KMS-11 (cell line): ENCODE results near the gene FAM13B.
A peak's percentile ranks its signal among the peaks of the same experiment; 100 is the strongest.

Experiments used
- H2AFZ ChIP-seq: fragments of 200-600 bp; sonication (generic); 2 replicates; pipeline ENCODE4 v1.6.1; 2016; ENCODE audit warnings: antibody characterized with exemption, mixed run types, low read depth
- H3K27ac ChIP-seq: fragments of 200-600 bp; sonication (generic); 2 replicates; pipeline ENCODE4 v1.6.1; 2016; ENCODE audit warnings: mild to moderate bottlenecking, mixed run types
- H3K27me3 ChIP-seq: fragments of 200-600 bp; sonication (generic); 2 replicates; pipeline ENCODE4 v1.6.1; 2017; ENCODE audit warnings: mild to moderate bottlenecking, low read depth, mixed run types, moderate library complexity; ENCODE audit not compliant: insufficient read depth
- H3K36me3 ChIP-seq: fragments of 200-600 bp; sonication (generic); 2 replicates; pipeline ENCODE4 v1.6.1; 2017; ENCODE audit warnings: mild to moderate bottlenecking, mixed run types; ENCODE audit not compliant: insufficient read depth
- H3K4me1 ChIP-seq: fragments of 200-600 bp; sonication (generic); 2 replicates; pipeline ENCODE4 v1.6.1; 2016; ENCODE audit warnings: mild to moderate bottlenecking, low read depth, mixed run types; ENCODE audit not compliant: poor library complexity, severe bottlenecking
- H3K4me2 ChIP-seq: fragments of 200-600 bp; sonication (generic); 2 replicates; pipeline ENCODE4 v1.7.0; 2016; ENCODE audit warnings: mild to moderate bottlenecking, mixed run types
- H3K4me3 ChIP-seq: fragments of 200-600 bp; sonication (generic); IDR thresholded peaks from 2 replicates; pipeline ENCODE4 v1.6.1; 2017; ENCODE audit warnings: low read depth, low read length, mixed read lengths; ENCODE audit not compliant: insufficient read depth
- H3K79me2 ChIP-seq: fragments of 200-600 bp; sonication (generic); 2 replicates; pipeline ENCODE4 v1.6.1; 2016; ENCODE audit warnings: low read depth, mixed run types; ENCODE audit not compliant: insufficient read depth
- H3K9ac ChIP-seq: fragments of 200-600 bp; sonication (generic); 2 replicates; pipeline ENCODE4 v1.6.1; 2016; ENCODE audit warnings: mild to moderate bottlenecking, mixed run types
- H4K20me1 ChIP-seq: fragments of 200-600 bp; sonication (generic); 2 replicates; pipeline ENCODE4 v1.6.1; 2016; ENCODE audit warnings: mild to moderate bottlenecking, mixed run types; ENCODE audit not compliant: insufficient read depth
- TF ChIP-seq, protein P1 (sequence below): fragments of 200-600 bp; sonication (generic); conservative IDR thresholded peaks from 2 replicates; pipeline ENCODE4 v1.6.1; 2017; ENCODE audit warnings: low read depth, mild to moderate bottlenecking, antibody characterized with exemption, low read length, moderate library complexity, mixed read lengths

The FAM13B gene

GRCh38 chr5:138015916-138016315, 17.0 kb downstream of the FAM13B start:
- Histone ChIP-seq H3K36me3 (no peaks in the 10 kb centered on the region), H3K27ac (no peak overlapping the region), H3K79me2 (no peaks in the 10 kb centered on the region), H3K4me3 (no peak overlapping the region), H3K9ac (no peak overlapping the region), H3K4me1 (peaks cover 16% of the 10 kb centered on the region), H3K27me3 (no peaks in the 10 kb centered on the region), H3K4me2 (no peak overlapping the region), H2AFZ (no peak overlapping the region), H4K20me1 (no peaks in the 10 kb centered on the region)
- TF ChIP-seq, protein P1, sequence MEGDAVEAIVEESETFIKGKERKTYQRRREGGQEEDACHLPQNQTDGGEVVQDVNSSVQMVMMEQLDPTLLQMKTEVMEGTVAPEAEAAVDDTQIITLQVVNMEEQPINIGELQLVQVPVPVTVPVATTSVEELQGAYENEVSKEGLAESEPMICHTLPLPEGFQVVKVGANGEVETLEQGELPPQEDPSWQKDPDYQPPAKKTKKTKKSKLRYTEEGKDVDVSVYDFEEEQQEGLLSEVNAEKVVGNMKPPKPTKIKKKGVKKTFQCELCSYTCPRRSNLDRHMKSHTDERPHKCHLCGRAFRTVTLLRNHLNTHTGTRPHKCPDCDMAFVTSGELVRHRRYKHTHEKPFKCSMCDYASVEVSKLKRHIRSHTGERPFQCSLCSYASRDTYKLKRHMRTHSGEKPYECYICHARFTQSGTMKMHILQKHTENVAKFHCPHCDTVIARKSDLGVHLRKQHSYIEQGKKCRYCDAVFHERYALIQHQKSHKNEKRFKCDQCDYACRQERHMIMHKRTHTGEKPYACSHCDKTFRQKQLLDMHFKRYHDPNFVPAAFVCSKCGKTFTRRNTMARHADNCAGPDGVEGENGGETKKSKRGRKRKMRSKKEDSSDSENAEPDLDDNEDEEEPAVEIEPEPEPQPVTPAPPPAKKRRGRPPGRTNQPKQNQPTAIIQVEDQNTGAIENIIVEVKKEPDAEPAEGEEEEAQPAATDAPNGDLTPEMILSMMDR: no peak

DNA sequence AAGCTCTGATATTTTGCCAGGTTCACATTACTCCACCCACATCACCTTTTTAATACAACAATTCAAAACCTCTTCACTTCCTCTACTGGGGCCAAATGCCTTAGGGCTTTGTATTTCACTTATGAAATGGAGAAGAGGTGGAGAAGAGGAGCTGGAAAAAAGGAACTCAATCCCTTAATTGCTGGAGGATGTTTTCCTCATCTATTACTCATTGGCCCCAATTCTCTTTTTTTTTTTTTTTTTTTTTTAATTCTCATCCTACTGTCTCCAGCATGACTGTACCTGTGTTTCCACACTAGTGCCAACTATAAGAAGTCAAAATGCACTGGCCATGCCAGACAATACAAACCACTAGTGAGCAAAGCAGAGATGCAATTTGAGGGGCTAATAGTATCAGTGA, 20.9 kb downstream of the FAM13B start:
- Histone ChIP-seq H3K79me2 (no peaks in the 10 kb centered on the region), H3K36me3 (no peaks in the 10 kb centered on the region)
- TF ChIP-seq, protein P1: no peak

GRCh38 chr5:138000102-138000723, 32.7 kb downstream of the FAM13B start:
- no peak overlapping the region for H3K4me2 ChIP-seq
- no peaks in the 10 kb centered on the region for H3K27me3 ChIP-seq
- peaks cover 36% of the 10 kb centered on the region for H3K4me1 ChIP-seq
- TF ChIP-seq, protein P1: no peak
- H3K4me3 ChIP-seq: no peak overlapping the region
- no peak overlapping the region for H3K27ac ChIP-seq
- H2AFZ ChIP-seq: no peak overlapping the region
- no peaks in the 10 kb centered on the region for H4K20me1 ChIP-seq
- H3K9ac ChIP-seq: no peak overlapping the region
- no peaks in the 10 kb centered on the region for H3K79me2 ChIP-seq
- no peaks in the 10 kb centered on the region for H3K36me3 ChIP-seq

More for the DNA sequence above, 20.9 kb downstream of the FAM13B start:
- Histone ChIP-seq H3K27me3 (no peaks in the 10 kb centered on the region), H3K9ac (no peak overlapping the region), H3K4me1 (peaks cover 16% of the 10 kb centered on the region), H4K20me1 (no peaks in the 10 kb centered on the region), H3K27ac (no peak overlapping the region), H3K4me3 (no peak overlapping the region), H3K4me2 (no peak overlapping the region), H2AFZ (no peak overlapping the region)

GRCh38 chr5:137997726-137998213, 35.1 kb downstream of the FAM13B start:
- no peaks in the 10 kb centered on the region for H4K20me1 ChIP-seq
- no peak overlapping the region for H3K9ac ChIP-seq
- peak overlapping the region; percentile 31 for H3K4me2 ChIP-seq
- H3K27me3 ChIP-seq: no peaks in the 10 kb centered on the region
- H3K4me3 ChIP-seq: no peak overlapping the region
- H3K36me3 ChIP-seq: no peaks in the 10 kb centered on the region
- no peak overlapping the region for H2AFZ ChIP-seq
- no peaks in the 10 kb centered on the region for H3K79me2 ChIP-seq
- peaks cover 42% of the 10 kb centered on the region for H3K4me1 ChIP-seq
- peak overlapping the region; percentile 29; the same call in 1 of the 2 replicates for H3K27ac ChIP-seq
- TF ChIP-seq, protein P1: no peak
